ENCODE results near the gene TPO.
"Not testable (repeated sequence)": the region's sequence is repeated elsewhere in the genome, so short reads cannot be mapped to it uniquely, and the experiment has no call there.

TPO gene

GRCh38 chr2:1509271-1510065 lies 96.2 kb downstream of the TPO start:
- DNase-seq, result peak; percentile 1

GRCh38 chr2:1510176-1510575 lies 96.9 kb downstream of the TPO start:
- no peak for DNase-seq

- no peak for DNase-seq
Observed at GRCh38 chr2:1511455-1511854, 98.2 kb downstream of the TPO start.

- DNase-seq, result no peak
Observed at GRCh38 chr2:1512321-1513289, 99.3 kb downstream of the TPO start.

GRCh38 chr2:1514391-1515072 lies 101.3 kb downstream of the TPO start:
- no peak for DNase-seq

- no peak for DNase-seq
Observed at GRCh38 chr2:1515073-1515430, 101.8 kb downstream of the TPO start.

GRCh38 chr2:1515986-1516797 lies 102.9 kb downstream of the TPO start:
- no peak for DNase-seq

GRCh38 chr2:1516798-1517060 lies 103.5 kb downstream of the TPO start:
- DNase-seq, result no peak

GRCh38 chr2:1517291-1517690 lies 104.0 kb downstream of the TPO start:
- not testable (repeated sequence) for DNase-seq

GRCh38 chr2:1517786-1518185 lies 104.5 kb downstream of the TPO start:
- DNase-seq, result no peak

GRCh38 chr2:1518331-1518803 lies 105.1 kb downstream of the TPO start:
- no peak for DNase-seq

GRCh38 chr2:1518867-1519530 lies 105.7 kb downstream of the TPO start:
- no peak for DNase-seq

- DNase-seq, result no peak
Observed at GRCh38 chr2:1521191-1521877, 108.1 kb downstream of the TPO start.

- DNase-seq, result no peak
Observed at GRCh38 chr2:1521878-1522830, 108.9 kb downstream of the TPO start.

- DNase-seq, result no peak
Observed at GRCh38 chr2:1527153-1527992, 114.1 kb downstream of the TPO start.

- no peak for DNase-seq
Observed at GRCh38 chr2:1528273-1529064, 115.2 kb downstream of the TPO start.

GRCh38 chr2:1538663-1539062 lies 125.4 kb downstream of the TPO start:
- DNase-seq, result peak; percentile 3

- no peak for DNase-seq
Observed at GRCh38 chr2:1539441-1539840, 126.2 kb downstream of the TPO start.

Measured in activated CD4-positive, alpha-beta T cell treated with anti-CD3 and anti-CD28 coated beads, Interleukin-2, amount 50 U/mL, for 16 hours (primary cell).